Ovary (tissue), 3 donors: ENCODE results near the gene APAF1.

Experiments used
- CTCF ChIP-seq, 3 donors: fragments of 450-650 bp in 2 of 3; fragments of 200-600 bp in 1 of 3; IDR thresholded peaks; one replicate each; pipeline versions ENCODE4 v1.5.1 to v1.8.0; 2016 to 2022; ENCODE audit warnings: antibody characterized with exemption in 3 of 3, mild to moderate bottlenecking in 1 of 3
- EP300 ChIP-seq: sonication (generic); formaldehyde crosslinking; IDR thresholded peaks from one replicate; pipeline ENCODE4 v1.6.1; 2017; ENCODE audit warnings: antibody characterized with exemption
- POLR2A ChIP-seq: fragments of 450-650 bp; IDR thresholded peaks from one replicate; pipeline ENCODE4 v1.6.1; 2017; ENCODE audit warnings: antibody characterized with exemption, mild to moderate bottlenecking, moderate library complexity
- donor health status: DM: no; HTN: no; CAD: no.

- TF ChIP-seq CTCF (IDR thresholded peaks at IDR 0.05), result no peak
- no peak for TF ChIP-seq POLR2A
- TF ChIP-seq EP300, result no peak
Observed at GRCh38 chr12:98757455-98757854, 112.4 kb downstream of the APAF1 start.
